Ectodermal cell (in vitro differentiated cells): ENCODE measurements around the gene CORO6. TPM values are rescaled to one million over a fixed set of nuclear protein-coding genes. Genes with fewer than 3 reads are reported as not detected.
A peak's percentile ranks its signal among the peaks of the same experiment; 100 is the strongest.

Source experiments
- H3K27ac ChIP-seq: 2 replicates; pipeline ENCODE4 v1.7.0; 2013; ENCODE audit warnings: mild to moderate bottlenecking, low read depth, low read length; ENCODE audit not compliant: insufficient read depth, poor library complexity, severe bottlenecking
- H3K27me3 ChIP-seq: 2 replicates; pipeline ENCODE4 v1.7.0; 2013; ENCODE audit warnings: mild to moderate bottlenecking, low read length; ENCODE audit not compliant: insufficient read depth, control insufficient read depth, poor library complexity, severe bottlenecking
- H3K36me3 ChIP-seq: one replicate; pipeline ENCODE4 v1.7.0; 2013; ENCODE audit warnings: low read length; ENCODE audit not compliant: control insufficient read depth, insufficient read depth
- H3K4me1 ChIP-seq: one replicate; pipeline ENCODE4 v1.7.0; 2013; ENCODE audit warnings: low read length; ENCODE audit not compliant: control insufficient read depth, insufficient read depth
- H3K4me3 ChIP-seq: 2 replicates; pipeline ENCODE4 v1.7.0; 2013; ENCODE audit warnings: low read depth, low read length, control low read depth; ENCODE audit not compliant: insufficient read depth
- H3K9me3 ChIP-seq: 2 replicates; pipeline ENCODE4 v1.7.0; 2013; ENCODE audit warnings: mild to moderate bottlenecking, low read length, moderate library complexity; ENCODE audit not compliant: control insufficient read depth
- WGBS, 2 experiments: methylation state at CpG; one replicate each; pipeline ENCODE4 v1.1.7; 2013; ENCODE audit warnings: missing lambda C conversion rate in 2 of 2; 5-methylcytosine and 5-hydroxymethylcytosine counted together
- polyA plus RNA-seq, 4 experiments: library from polyadenylated mRNA; stranded (reverse); fragments of 50-300 nt; gene quantifications; one replicate each; pipeline ENCODE4 v1.2.3, GENCODE V29; 2013

CORO6 gene
- 5.9 TPM for polyA plus RNA-seq (2013, experiment 1 of 4)
- 3.9 TPM for polyA plus RNA-seq (2013, experiment 2 of 4)
- 5.7 TPM for polyA plus RNA-seq (2013, experiment 3 of 4)
- 5.9 TPM for polyA plus RNA-seq (2013, experiment 4 of 4)

GRCh38 chr17:29622337-29623282 is at the start of gene CORO6:
CORO6 (minus strand) TSS chr17:29622912; CDS start chr17:29621421, 1,491 bp downstream.
- Histone ChIP-seq H3K36me3 (no peaks in the 10 kb centered on the region), H3K27me3 (peaks cover 52% of the 10 kb centered on the region), H3K27ac (no peak within 1 kb of the TSS), H3K9me3 (no peaks in the 10 kb centered on the region), H3K4me3 (peak within 1 kb of the TSS; percentile 58), H3K4me1 (peaks cover 4% of the 10 kb centered on the region)
- 1% methylated on average over 77 of the region's 77 CpGs for WGBS, 2 experiments

- no peaks in the 10 kb centered on the region for H3K4me1 ChIP-seq
- H3K36me3 ChIP-seq, result peaks cover 4% of the 10 kb centered on the region
- H3K27ac ChIP-seq, result no peak overlapping the region
- no peaks in the 10 kb centered on the region for H3K27me3 ChIP-seq
- H3K4me3 ChIP-seq, result no peak overlapping the region
- WGBS, 2 experiments, result 95% methylated on average over 5 of the region's 5 CpGs
- H3K9me3 ChIP-seq, result no peaks in the 10 kb centered on the region
These were observed 48.9 kb upstream of the CORO6 start for GRCh38 chr17:29671661-29672060.

- H3K9me3 ChIP-seq, result no peaks in the 10 kb centered on the region
- no peak overlapping the region for H3K27ac ChIP-seq
- H3K27me3 ChIP-seq, result no peaks in the 10 kb centered on the region
- H3K4me1 ChIP-seq, result no peaks in the 10 kb centered on the region
- peaks cover 4% of the 10 kb centered on the region for H3K36me3 ChIP-seq
- no peak overlapping the region for H3K4me3 ChIP-seq
These were observed 46.6 kb upstream of the CORO6 start for GRCh38 chr17:29669266-29669665.

- H3K36me3 ChIP-seq, result peaks cover 4% of the 10 kb centered on the region
- H3K9me3 ChIP-seq, result no peaks in the 10 kb centered on the region
- no peaks in the 10 kb centered on the region for H3K27me3 ChIP-seq
- H3K4me1 ChIP-seq, result no peaks in the 10 kb centered on the region
- no peak overlapping the region for H3K4me3 ChIP-seq
- H3K27ac ChIP-seq, result no peak overlapping the region
These were observed 45.3 kb upstream of the CORO6 start for GRCh38 chr17:29667969-29668368.

GRCh38 chr17:29665481-29665810 is 42.7 kb upstream of the CORO6 start:
- Histone ChIP-seq H3K4me3 (no peak overlapping the region), H3K4me1 (no peaks in the 10 kb centered on the region), H3K27ac (no peak overlapping the region), H3K36me3 (no peaks in the 10 kb centered on the region), H3K9me3 (no peaks in the 10 kb centered on the region), H3K27me3 (no peaks in the 10 kb centered on the region)
- 67 to 100% methylated on average over 1 of the region's 1 CpG for WGBS, 2 experiments

- H3K4me3 ChIP-seq, result no peak overlapping the region
- WGBS, 2 experiments, result 91 to 100% methylated on average over 2 of the region's 2 CpGs
- H3K27ac ChIP-seq, result no peak overlapping the region
- no peaks in the 10 kb centered on the region for H3K4me1 ChIP-seq
- H3K9me3 ChIP-seq, result no peaks in the 10 kb centered on the region
- no peaks in the 10 kb centered on the region for H3K27me3 ChIP-seq
- no peaks in the 10 kb centered on the region for H3K36me3 ChIP-seq
These were observed 42.2 kb upstream of the CORO6 start for GRCh38 chr17:29664743-29665480.

GRCh38 chr17:29663155-29663554 is 40.4 kb upstream of the CORO6 start:
- WGBS, 2 experiments, result 25 to 44% methylated on average over 1 of the region's 1 CpG
- H3K27me3 ChIP-seq, result no peaks in the 10 kb centered on the region
- no peaks in the 10 kb centered on the region for H3K4me1 ChIP-seq
- no peak overlapping the region for H3K4me3 ChIP-seq
- no peak overlapping the region for H3K27ac ChIP-seq
- no peaks in the 10 kb centered on the region for H3K9me3 ChIP-seq
- no peaks in the 10 kb centered on the region for H3K36me3 ChIP-seq

GRCh38 chr17:29661213-29661612 is 38.5 kb upstream of the CORO6 start:
- Histone ChIP-seq H3K4me1 (no peaks in the 10 kb centered on the region), H3K9me3 (no peaks in the 10 kb centered on the region), H3K4me3 (no peak overlapping the region), H3K36me3 (no peaks in the 10 kb centered on the region), H3K27me3 (no peaks in the 10 kb centered on the region), H3K27ac (no peak overlapping the region)
- 96 to 97% methylated on average over 2 of the region's 2 CpGs for WGBS, 2 experiments

- Histone ChIP-seq H3K4me1 (no peaks in the 10 kb centered on the region), H3K27ac (no peak overlapping the region), H3K4me3 (no peak overlapping the region), H3K9me3 (no peaks in the 10 kb centered on the region), H3K27me3 (no peaks in the 10 kb centered on the region), H3K36me3 (no peaks in the 10 kb centered on the region)
- 95 to 99% methylated on average over 2 of the region's 2 CpGs for WGBS, 2 experiments
These were observed 36.4 kb upstream of the CORO6 start for GRCh38 chr17:29659155-29659554.

GRCh38 chr17:29655323-29655722 is 32.6 kb upstream of the CORO6 start:
- Histone ChIP-seq H3K4me3 (no peak overlapping the region), H3K36me3 (no peaks in the 10 kb centered on the region), H3K27ac (no peak overlapping the region), H3K4me1 (no peaks in the 10 kb centered on the region), H3K27me3 (no peaks in the 10 kb centered on the region), H3K9me3 (no peaks in the 10 kb centered on the region)
- WGBS, 2 experiments, result 93 to 95% methylated on average over 6 of the region's 6 CpGs
